Activated gamma-delta T cell treated with Interleukin-2 at 50 U/mL for 16 hours (primary cell): Measurements from ENCODE around the gene UBE2G2.
"Not testable (repeated sequence)": the region's sequence is repeated elsewhere in the genome, so short reads cannot be mapped to it uniquely, and the experiment has no call there.

ENCODE experiments used
- DNase-seq: peaks from one replicate; pipeline ENCODE4 v3.0.0-alpha.2; 2020

The UBE2G2 gene

GRCh38 chr21:44835647-44835973, 34.0 kb upstream of the UBE2G2 start:
- no peak for DNase-seq

GRCh38 chr21:44834951-44835646, 33.5 kb upstream of the UBE2G2 start:
- no peak for DNase-seq

GRCh38 chr21:44834231-44834950, 32.8 kb upstream of the UBE2G2 start:
- DNase-seq: no peak

GRCh38 chr21:44833663-44834062, 32.0 kb upstream of the UBE2G2 start:
- no peak for DNase-seq

GRCh38 chr21:44832516-44833255, 31.1 kb upstream of the UBE2G2 start:
- DNase-seq: not testable (repeated sequence)

- no peak for DNase-seq
These were observed 29.7 kb upstream of the UBE2G2 start for GRCh38 chr21:44831227-44831860.

GRCh38 chr21:44829507-44830092, 28.0 kb upstream of the UBE2G2 start:
- no peak for DNase-seq

GRCh38 chr21:44828362-44829056, 26.9 kb upstream of the UBE2G2 start:
- DNase-seq: no peak

- no peak for DNase-seq
These were observed 21.6 kb upstream of the UBE2G2 start for GRCh38 chr21:44823179-44823660.

GRCh38 chr21:44822484-44823178, 21.0 kb upstream of the UBE2G2 start:
- DNase-seq: no peak

- DNase-seq: no peak
These were observed 19.2 kb upstream of the UBE2G2 start for GRCh38 chr21:44820851-44821250.

- no peak for DNase-seq
These were observed 17.9 kb upstream of the UBE2G2 start for GRCh38 chr21:44819283-44820243.

- DNase-seq: no peak
These were observed 17.0 kb upstream of the UBE2G2 start for GRCh38 chr21:44818640-44819011.

- DNase-seq: peak; percentile 81
These were observed 16.5 kb upstream of the UBE2G2 start, which contains the start of gene SUMO3 for GRCh38 chr21:44817914-44818639. SUMO3 (minus strand) TSS chr21:44818062; CDS start chr21:44817968, 94 bp downstream.

- DNase-seq: peak; percentile 90
These were observed 15.9 kb upstream of the UBE2G2 start for GRCh38 chr21:44817506-44817880.

- DNase-seq: no peak
These were observed 15.3 kb upstream of the UBE2G2 start for GRCh38 chr21:44816761-44817505.

- no peak for DNase-seq
These were observed 14.4 kb upstream of the UBE2G2 start for GRCh38 chr21:44815852-44816628.

- no peak for DNase-seq
These were observed 13.6 kb upstream of the UBE2G2 start for GRCh38 chr21:44815225-44815624.
